OCI-LY7 (cell line): ENCODE data around the gene PLCB1. TPM values are rescaled to one million over a fixed set of nuclear protein-coding genes. Genes with fewer than 3 reads are reported as not detected.

Experiments
- BruUV-seq: library from RNA; stranded (reverse); fragments of 400-500 nt; replicated peaks from 2 replicates; lab custom pipeline; 2021; lab: Mats Ljungman, UMichigan
- CTCF ChIA-PET: fragments of 300-600 bp; sonication (Branson Sonifier 250); formaldehyde crosslinking; loops from one replicate; lab custom pipeline; 2022; ENCODE audit warnings: antibody characterized with exemption; ENCODE audit not compliant: unreplicated experiment; lab: Charles Lee
- POLR2A ChIA-PET: fragments of 300-600 bp; sonication (Branson Sonifier 250); formaldehyde crosslinking; loops from one replicate; lab custom pipeline; 2022; ENCODE audit warnings: antibody characterized with exemption; lab: Charles Lee
- DNase-seq: peaks from one replicate; pipeline ENCODE4 v3.0.0-alpha.2; 2015; ENCODE audit warnings: low spot score
- H2AFZ ChIP-seq: fragments of 200-600 bp; sonication (generic), shearing (Covaris generic); 2 replicates; pipeline ENCODE4 v1.6.1; 2014; ENCODE audit warnings: mild to moderate bottlenecking, antibody characterized with exemption, low read length, moderate library complexity
- H3K27ac ChIP-seq: fragments of 200-600 bp; sonication (generic); 2 replicates; pipeline ENCODE4 v1.5.1; 2014; ENCODE audit warnings: mixed run types, low read depth, mild to moderate bottlenecking, moderate library complexity, low read length, inconsistent platforms; ENCODE audit not compliant: poor library complexity, severe bottlenecking
- H3K36me3 ChIP-seq: fragments of 200-600 bp; sonication (generic); 2 replicates; pipeline ENCODE4 v1.6.1; 2014; ENCODE audit warnings: mild to moderate bottlenecking, antibody characterized with exemption, low read length, moderate library complexity, mixed read lengths; ENCODE audit not compliant: insufficient read depth
- H3K4me1 ChIP-seq: fragments of 200-600 bp; sonication (generic); 2 replicates; pipeline ENCODE4 v1.5.1; 2014; ENCODE audit warnings: mild to moderate bottlenecking, low read length; ENCODE audit not compliant: insufficient read depth, poor library complexity, severe bottlenecking
- H3K4me2 ChIP-seq: fragments of 200-600 bp; sonication (generic); 2 replicates; pipeline ENCODE4 v1.6.1; 2014; ENCODE audit warnings: mild to moderate bottlenecking, low read length
- H3K4me3 ChIP-seq: fragments of 200-600 bp; sonication (generic); 2 replicates; pipeline ENCODE4 v1.5.1; 2014; ENCODE audit warnings: mild to moderate bottlenecking, low read depth, low read length; ENCODE audit not compliant: poor library complexity, severe bottlenecking
- H3K79me2 ChIP-seq: fragments of 200-600 bp; sonication (generic); 2 replicates; pipeline ENCODE4 v1.6.1; 2016; ENCODE audit warnings: low read depth, mild to moderate bottlenecking, low read length, moderate library complexity, mixed read lengths; ENCODE audit not compliant: insufficient read depth
- H3K9me2 ChIP-seq: fragments of 200-600 bp; sonication (generic); 2 replicates; pipeline ENCODE4 v1.6.1; 2016; ENCODE audit warnings: mild to moderate bottlenecking, low read length, mixed read lengths; ENCODE audit not compliant: insufficient read depth
- H3K9me3 ChIP-seq: fragments of 200-600 bp; sonication (generic); 2 replicates; pipeline ENCODE4 v1.6.1; 2014; ENCODE audit warnings: mild to moderate bottlenecking, mixed run types, low read length, mixed read lengths
- H4K20me1 ChIP-seq: fragments of 200-600 bp; sonication (generic); 2 replicates; pipeline ENCODE4 v1.6.1; 2014; ENCODE audit warnings: mild to moderate bottlenecking, antibody characterized with exemption, low read length, moderate library complexity, mixed read lengths; ENCODE audit not compliant: insufficient read depth
- EZH2phosphoT487 ChIP-seq: fragments of 200-600 bp; sonication (generic); IDR thresholded peaks from 2 replicates; pipeline ENCODE4 v1.6.1; 2018; ENCODE audit warnings: low read depth, borderline replicate concordance, mild to moderate bottlenecking, mixed run types, antibody characterized with exemption, low read length, moderate library complexity, mixed read lengths
- intact Hi-C: fragments of 100-400 bp; cut with micrococcal nuclease; formaldehyde crosslinking; loops from one replicate; pipeline ENCODE4 v1.10.0; 2022; ENCODE audit not compliant: unreplicated experiment
- total RNA-seq, 2 experiments: library from RNA; depleted of rRNA in 1 of 2; stranded (reverse); fragments of >200 nt in 1 of 2; shearing (Covaris generic) in 1 of 2; gene quantifications; 2 replicates each; pipeline ENCODE4 v1.2.3, GENCODE V29; 2014 to 2022
- TF ChIP-seq, protein P1 (sequence below): fragments of 200-600 bp; sonication (generic); conservative IDR thresholded peaks from 2 replicates; pipeline ENCODE4 v1.5.1; 2014; ENCODE audit warnings: mild to moderate bottlenecking, antibody characterized with exemption, low read length, moderate library complexity, mixed read lengths

PLCB1 gene
- total RNA-seq, 2 experiments from 2014 or later: 14.6 to 30.5 TPM

DNA sequence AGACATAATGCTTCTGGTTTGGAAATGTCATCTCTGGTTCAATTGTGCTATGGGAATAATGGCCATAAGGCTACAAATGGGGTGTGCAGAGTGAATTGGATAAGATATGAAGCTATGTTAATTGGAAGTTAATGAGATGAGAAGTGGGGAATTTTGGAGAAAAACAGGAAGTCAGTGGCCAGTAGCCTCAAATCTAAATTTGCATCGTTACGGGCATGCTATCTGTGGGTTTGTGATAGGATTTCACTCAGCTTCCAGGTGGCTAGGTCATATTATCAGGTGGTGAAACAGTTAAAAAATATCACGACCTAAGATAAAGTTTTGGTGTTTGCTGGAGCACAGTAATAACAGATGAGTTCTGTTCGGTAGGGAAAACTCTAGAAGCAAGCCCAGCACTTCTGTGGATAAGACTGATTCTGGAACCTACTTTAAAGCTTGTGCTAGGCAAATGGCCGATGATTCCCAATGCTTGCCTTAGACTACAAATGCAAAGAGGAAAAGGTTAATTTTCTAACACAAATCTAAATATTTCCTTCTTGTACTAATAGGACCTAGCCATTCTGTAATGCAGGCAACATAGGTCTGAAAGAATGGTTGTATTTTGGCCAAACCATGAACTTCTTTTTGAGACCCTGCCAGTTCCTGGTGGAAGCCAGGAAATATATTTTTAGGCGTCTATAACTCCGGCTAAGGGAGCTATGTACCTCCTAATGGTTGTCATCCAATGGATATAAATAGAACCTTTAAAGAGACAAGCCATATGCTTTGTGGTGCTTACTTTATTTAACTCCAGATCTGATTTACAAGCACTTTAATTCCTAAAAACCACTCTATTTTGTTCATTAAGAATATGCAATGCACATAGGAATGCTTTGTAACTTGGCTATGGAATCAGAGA, 111.0 kb downstream of the PLCB1 start:
- Histone ChIP-seq H2AFZ (no peak overlapping the region), H3K4me1 (peaks cover 6% of the 10 kb centered on the region), H3K9me3 (0 out of 2 replicates have a peak, but pooled peaks cover 4% of the 10 kb centered on the region), H3K79me2 (no peaks in the 10 kb centered on the region), H3K27ac (no peak overlapping the region), H3K36me3 (no peaks in the 10 kb centered on the region), H3K4me2 (no peak overlapping the region), H3K9me2 (no peaks in the 10 kb centered on the region), H3K4me3 (no peak overlapping the region), H4K20me1 (no peaks in the 10 kb centered on the region)
- no TSS peak for BruUV-seq
- CTCF ChIA-PET: no interaction called here
- intact Hi-C loops: no loop called here
- no peak for DNase-seq
- POLR2A ChIA-PET: interaction anchor here (1.0 kb wide), 1 partner anchor 10 kb away, joined by 3 read pairs; no protein-coding TSS in a partner anchor
- no peak for TF ChIP-seq EZH2phosphoT487
- TF ChIP-seq, protein P1, sequence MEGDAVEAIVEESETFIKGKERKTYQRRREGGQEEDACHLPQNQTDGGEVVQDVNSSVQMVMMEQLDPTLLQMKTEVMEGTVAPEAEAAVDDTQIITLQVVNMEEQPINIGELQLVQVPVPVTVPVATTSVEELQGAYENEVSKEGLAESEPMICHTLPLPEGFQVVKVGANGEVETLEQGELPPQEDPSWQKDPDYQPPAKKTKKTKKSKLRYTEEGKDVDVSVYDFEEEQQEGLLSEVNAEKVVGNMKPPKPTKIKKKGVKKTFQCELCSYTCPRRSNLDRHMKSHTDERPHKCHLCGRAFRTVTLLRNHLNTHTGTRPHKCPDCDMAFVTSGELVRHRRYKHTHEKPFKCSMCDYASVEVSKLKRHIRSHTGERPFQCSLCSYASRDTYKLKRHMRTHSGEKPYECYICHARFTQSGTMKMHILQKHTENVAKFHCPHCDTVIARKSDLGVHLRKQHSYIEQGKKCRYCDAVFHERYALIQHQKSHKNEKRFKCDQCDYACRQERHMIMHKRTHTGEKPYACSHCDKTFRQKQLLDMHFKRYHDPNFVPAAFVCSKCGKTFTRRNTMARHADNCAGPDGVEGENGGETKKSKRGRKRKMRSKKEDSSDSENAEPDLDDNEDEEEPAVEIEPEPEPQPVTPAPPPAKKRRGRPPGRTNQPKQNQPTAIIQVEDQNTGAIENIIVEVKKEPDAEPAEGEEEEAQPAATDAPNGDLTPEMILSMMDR: no peak

DNA sequence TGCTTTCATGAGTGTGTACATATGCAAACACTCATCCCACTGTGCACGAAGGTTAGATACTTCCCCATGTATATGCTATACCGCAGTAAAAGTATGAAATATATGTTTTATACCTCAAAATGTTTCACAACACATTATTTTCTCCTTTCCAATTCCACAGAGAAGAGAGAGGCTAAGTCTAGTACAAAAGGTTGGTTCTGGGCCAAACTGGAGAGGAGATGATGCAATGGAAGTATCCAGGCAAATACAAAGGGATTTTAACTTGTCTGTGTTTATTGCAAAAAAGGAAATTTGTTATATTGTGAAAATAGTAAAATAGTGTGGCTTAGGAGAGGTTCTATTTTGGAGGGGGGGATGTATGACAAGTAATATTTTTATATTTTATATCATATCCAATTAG, 112.6 kb downstream of the PLCB1 start:
- Histone ChIP-seq H4K20me1 (no peaks in the 10 kb centered on the region), H3K36me3 (no peaks in the 10 kb centered on the region), H3K79me2 (no peaks in the 10 kb centered on the region), H3K9me3 (0 out of 2 replicates have a peak, but pooled peaks cover 4% of the 10 kb centered on the region), H2AFZ (no peak overlapping the region), H3K4me2 (no peak overlapping the region), H3K4me3 (no peak overlapping the region), H3K4me1 (peaks cover 6% of the 10 kb centered on the region), H3K27ac (no peak overlapping the region), H3K9me2 (no peaks in the 10 kb centered on the region)
- POLR2A ChIA-PET: no interaction called here
- TF ChIP-seq EZH2phosphoT487: no peak
- TF ChIP-seq, protein P1: no peak
- intact Hi-C loops: no loop called here
- no TSS peak for BruUV-seq
- DNase-seq: no peak
- CTCF ChIA-PET: no interaction called here

DNA sequence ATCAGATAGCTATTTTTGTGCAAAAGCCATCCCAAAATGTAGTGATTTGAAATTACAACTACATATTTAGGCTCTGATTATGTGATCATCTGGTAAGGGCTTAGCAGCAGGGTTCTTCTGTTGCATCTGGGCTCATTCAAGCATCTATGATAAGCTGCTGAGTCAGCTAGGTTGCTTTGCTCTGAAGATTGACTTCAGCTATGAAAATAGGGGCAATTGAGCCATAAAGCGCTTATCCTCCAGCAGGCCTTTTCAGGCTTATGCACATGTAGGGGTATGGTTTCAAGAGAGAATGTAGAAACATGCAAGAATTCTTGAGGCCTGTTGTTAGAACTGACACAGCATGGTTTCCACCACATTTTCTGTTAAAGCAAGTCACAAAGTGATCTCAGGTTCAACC, 114.1 kb downstream of the PLCB1 start:
- H4K20me1 ChIP-seq: no peaks in the 10 kb centered on the region
- H3K4me1 ChIP-seq: peaks cover 6% of the 10 kb centered on the region
- no peak overlapping the region for H3K4me2 ChIP-seq
- CTCF ChIA-PET: no interaction called here
- H3K4me3 ChIP-seq: no peak overlapping the region
- H3K79me2 ChIP-seq: no peaks in the 10 kb centered on the region
- intact Hi-C loops: no loop called here
- H3K9me2 ChIP-seq: no peaks in the 10 kb centered on the region
- no peak overlapping the region for H2AFZ ChIP-seq
- TF ChIP-seq, protein P1: no peak
- no peak for TF ChIP-seq EZH2phosphoT487
- POLR2A ChIA-PET: interaction anchor here (0.6 kb wide), 1 partner anchor 159 kb away, joined by 3 read pairs; no protein-coding TSS in a partner anchor
- H3K27ac ChIP-seq: no peak overlapping the region
- H3K36me3 ChIP-seq: no peaks in the 10 kb centered on the region
- no peak for DNase-seq
- BruUV-seq: no TSS peak
- 0 out of 2 replicates have a peak, but pooled peaks cover 4% of the 10 kb centered on the region for H3K9me3 ChIP-seq
